GM19452 (cell line): Measurements from ENCODE around the gene CYP46A1.
"Not testable (repeated sequence)": the region's sequence is repeated elsewhere in the genome, so short reads cannot be mapped to it uniquely, and the experiment has no call there.

ENCODE experiments used
- ATAC-seq: cut with Tn5 transposase; IDR thresholded peaks from one replicate; pipeline ENCODE4 v1.9.1; 2021; ENCODE audit not compliant: unreplicated experiment

Gene CYP46A1

GRCh38 chr14:99656171-99656570 is 27.9 kb upstream of the CYP46A1 start:
- ATAC-seq = no peak

GRCh38 chr14:99657645-99658155 is 26.4 kb upstream of the CYP46A1 start:
- no peak for ATAC-seq

GRCh38 chr14:99658218-99658845 is 25.8 kb upstream of the CYP46A1 start:
- ATAC-seq = no peak

- no peak for ATAC-seq
Measured at GRCh38 chr14:99659333-99659741, 24.8 kb upstream of the CYP46A1 start.

- ATAC-seq = no peak
Measured at GRCh38 chr14:99660006-99660566, 24.0 kb upstream of the CYP46A1 start.

- no peak for ATAC-seq
Measured at GRCh38 chr14:99660794-99661193, 23.3 kb upstream of the CYP46A1 start.

- ATAC-seq = not testable (repeated sequence)
Measured at GRCh38 chr14:99661206-99661605, 22.9 kb upstream of the CYP46A1 start.

GRCh38 chr14:99662846-99663245 is 21.3 kb upstream of the CYP46A1 start:
- ATAC-seq = no peak

GRCh38 chr14:99663386-99664057 is 20.6 kb upstream of the CYP46A1 start:
- no peak for ATAC-seq

GRCh38 chr14:99664058-99664936 is 19.8 kb upstream of the CYP46A1 start:
- ATAC-seq = no peak

GRCh38 chr14:99664937-99665273 is 19.2 kb upstream of the CYP46A1 start:
- ATAC-seq = no peak

- ATAC-seq = no peak
Measured at GRCh38 chr14:99666533-99666932, 17.6 kb upstream of the CYP46A1 start.

GRCh38 chr14:99667045-99667444 is 17.1 kb upstream of the CYP46A1 start:
- ATAC-seq = no peak

GRCh38 chr14:99667821-99668220 is 16.3 kb upstream of the CYP46A1 start:
- no peak for ATAC-seq

- no peak for ATAC-seq
Measured at GRCh38 chr14:99668307-99669295, 15.5 kb upstream of the CYP46A1 start.

GRCh38 chr14:99670361-99671234 is 13.5 kb upstream of the CYP46A1 start:
- no peak for ATAC-seq

GRCh38 chr14:99671235-99672224 is 12.6 kb upstream of the CYP46A1 start:
- ATAC-seq = no peak
